Suprapubic skin (tissue), 4 donors: Measurements from ENCODE around the gene BEST2.

Experiments
- CTCF ChIP-seq, 2 donors: fragments of 200-600 bp in 1 of 2; fragments of 450-650 bp in 1 of 2; sonication (generic) in 1 of 2; IDR thresholded peaks; one replicate each; pipeline ENCODE4 v1.5.1; 2016 to 2019; ENCODE audit warnings: antibody characterized with exemption in 2 of 2, mild to moderate bottlenecking in 1 of 2, moderate library complexity in 1 of 2
- POLR2A ChIP-seq, 2 donors: fragments of 450-650 bp; IDR thresholded peaks; one replicate each; pipeline ENCODE4 v1.6.1; 2017; ENCODE audit warnings: antibody characterized with exemption in 2 of 2, mild to moderate bottlenecking in 2 of 2, moderate library complexity in 2 of 2
- POLR2AphosphoS5 ChIP-seq, 3 donors: sonication (generic); formaldehyde crosslinking; IDR thresholded peaks; one replicate each; pipeline ENCODE4 v1.6.1; 2017; ENCODE audit warnings: antibody characterized with exemption in 3 of 3

- no peak for TF ChIP-seq CTCF (IDR thresholded peaks at IDR 0.05)
- TF ChIP-seq POLR2AphosphoS5 (IDR thresholded peaks at IDR 0.05): no peak
- no peak for TF ChIP-seq POLR2A (IDR thresholded peaks at IDR 0.05)
Measured at GRCh38 chr19:12715102-12715501, 36.5 kb upstream of the BEST2 start.
